ENCODE results near the gene INPP5J.

DNA sequence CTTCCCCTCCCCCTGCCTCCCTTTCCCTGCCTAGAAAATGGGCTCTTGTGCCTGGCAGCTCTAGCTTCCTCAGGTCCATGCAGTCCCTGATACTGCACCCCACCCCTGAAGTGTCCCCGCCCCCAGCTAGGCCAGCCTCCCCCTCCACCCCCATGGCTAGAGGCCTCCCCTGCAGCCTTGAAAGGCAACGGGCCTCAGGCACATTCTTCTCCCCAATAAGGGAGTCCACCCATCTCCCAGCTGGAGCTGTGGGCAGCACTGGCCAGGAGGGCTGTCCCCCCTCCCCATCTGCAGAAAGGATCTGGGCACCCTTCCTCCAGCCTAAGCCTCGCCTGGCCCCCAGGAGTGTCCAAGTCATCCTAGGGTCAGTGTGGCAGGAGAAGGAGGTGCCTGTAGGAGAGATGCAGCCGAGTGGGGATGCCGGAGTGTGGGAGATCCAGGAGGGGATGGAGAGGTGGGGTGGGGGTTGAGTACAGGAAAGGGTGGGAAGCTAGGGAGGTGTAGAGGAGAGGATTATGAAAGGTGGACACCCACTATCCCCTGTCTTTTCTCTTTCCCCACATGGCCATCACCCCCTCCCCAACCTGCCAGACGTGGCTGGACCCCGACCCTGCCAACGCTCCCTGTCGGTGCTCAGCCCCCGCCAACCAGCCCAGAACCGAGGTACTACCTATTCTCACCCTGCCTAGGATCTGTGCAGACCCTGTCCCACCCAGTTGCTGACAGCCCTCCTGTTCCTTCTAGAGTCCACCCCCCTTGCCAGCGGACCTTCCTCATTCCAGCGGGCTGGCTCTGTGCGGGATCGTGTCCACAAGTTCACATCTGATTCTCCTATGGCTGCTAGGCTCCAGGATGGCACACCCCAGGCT, 32.3 kb upstream of the INPP5J start:
- TF ChIP-seq, protein P1, sequence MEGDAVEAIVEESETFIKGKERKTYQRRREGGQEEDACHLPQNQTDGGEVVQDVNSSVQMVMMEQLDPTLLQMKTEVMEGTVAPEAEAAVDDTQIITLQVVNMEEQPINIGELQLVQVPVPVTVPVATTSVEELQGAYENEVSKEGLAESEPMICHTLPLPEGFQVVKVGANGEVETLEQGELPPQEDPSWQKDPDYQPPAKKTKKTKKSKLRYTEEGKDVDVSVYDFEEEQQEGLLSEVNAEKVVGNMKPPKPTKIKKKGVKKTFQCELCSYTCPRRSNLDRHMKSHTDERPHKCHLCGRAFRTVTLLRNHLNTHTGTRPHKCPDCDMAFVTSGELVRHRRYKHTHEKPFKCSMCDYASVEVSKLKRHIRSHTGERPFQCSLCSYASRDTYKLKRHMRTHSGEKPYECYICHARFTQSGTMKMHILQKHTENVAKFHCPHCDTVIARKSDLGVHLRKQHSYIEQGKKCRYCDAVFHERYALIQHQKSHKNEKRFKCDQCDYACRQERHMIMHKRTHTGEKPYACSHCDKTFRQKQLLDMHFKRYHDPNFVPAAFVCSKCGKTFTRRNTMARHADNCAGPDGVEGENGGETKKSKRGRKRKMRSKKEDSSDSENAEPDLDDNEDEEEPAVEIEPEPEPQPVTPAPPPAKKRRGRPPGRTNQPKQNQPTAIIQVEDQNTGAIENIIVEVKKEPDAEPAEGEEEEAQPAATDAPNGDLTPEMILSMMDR (IDR thresholded peaks at IDR 0.05): no peak
- no peak for TF ChIP-seq POLR2A (IDR thresholded peaks at IDR 0.05)

Measured in ovary (tissue), 3 donors.